Esophagus squamous epithelium (tissue), 5 donors: ENCODE results near the gene PLEKHA6. TPM values are rescaled to one million over a fixed set of nuclear protein-coding genes. Genes with fewer than 3 reads are reported as not detected.

Experiments used
- DNase-seq: peaks from one replicate; lab custom pipeline; 2025; lab: John Stamatoyannopoulos, UW
- H3K27ac ChIP-seq, 4 donors: fragments of 200-600 bp; sonication (generic); one replicate each; pipeline ENCODE4 v1.5.1; 2016 to 2019; ENCODE audit warnings: mild to moderate bottlenecking in 1 of 4
- H3K27me3 ChIP-seq, 4 donors: fragments of 200-600 bp; sonication (generic); 1 replicate in 3 of 4; 2 replicates in 1 of 4; pipeline versions ENCODE4 v1.5.1 to v1.6.0; 2017 to 2021; ENCODE audit warnings: antibody characterized with exemption in 1 of 4
- H3K36me3 ChIP-seq, 3 donors: fragments of 200-600 bp; sonication (generic); one replicate each; pipeline ENCODE4 v1.5.1; 2016 to 2019
- H3K4me1 ChIP-seq, 3 donors: fragments of 200-600 bp; sonication (generic); one replicate each; pipeline ENCODE4 v1.5.1; 2017 to 2019
- H3K4me3 ChIP-seq, 4 donors: fragments of 200-600 bp; sonication (generic); 1 replicate in 3 of 4; 2 replicates in 1 of 4; pipeline ENCODE4 v1.5.1; 2016 to 2019; ENCODE audit warnings: mild to moderate bottlenecking in 2 of 4, moderate library complexity in 1 of 4
- H3K9me3 ChIP-seq, 3 donors: fragments of 200-600 bp; sonication (generic); one replicate each; pipeline ENCODE4 v1.5.1; 2016 to 2019
- POLR2A ChIP-seq, 4 donors: fragments of 450-650 bp; IDR thresholded peaks; one replicate each; pipeline ENCODE4 v1.6.1; 2017; ENCODE audit warnings: antibody characterized with exemption in 4 of 4, mild to moderate bottlenecking in 4 of 4, moderate library complexity in 3 of 4
- WGBS, 2 donors: methylation state at CpG; one replicate each; pipeline ENCODE4 v1.1.5; 2018; 5-methylcytosine and 5-hydroxymethylcytosine counted together
- intact Hi-C: fragments of 100-400 bp; cut with DNase I; formaldehyde crosslinking; loops from one replicate; pipeline ENCODE4 v1.15.0; 2022
- total RNA-seq, 4 donors: library from RNA; depleted of rRNA; stranded (reverse); fragments of >200 nt; gene quantifications; one replicate each; pipeline ENCODE4 v1.1.0, GENCODE V29; 2016
- TF ChIP-seq, protein P1 (sequence below), 6 experiments: fragments of 450-650 bp in 4 of 6; fragments of 200-600 bp in 2 of 6; sonication (generic) in 2 of 6; IDR thresholded peaks; one replicate each; pipeline ENCODE4 v1.5.1; 2016 to 2019; ENCODE audit warnings: antibody characterized with exemption in 6 of 6, mild to moderate bottlenecking in 4 of 6, moderate library complexity in 4 of 6
- donor health status: DM: yes; HTN: yes; CAD: no.

Gene PLEKHA6
- total RNA-seq, 4 donors from 2014 or later: 7.4 to 40.6 (median 18.3) TPM

DNA sequence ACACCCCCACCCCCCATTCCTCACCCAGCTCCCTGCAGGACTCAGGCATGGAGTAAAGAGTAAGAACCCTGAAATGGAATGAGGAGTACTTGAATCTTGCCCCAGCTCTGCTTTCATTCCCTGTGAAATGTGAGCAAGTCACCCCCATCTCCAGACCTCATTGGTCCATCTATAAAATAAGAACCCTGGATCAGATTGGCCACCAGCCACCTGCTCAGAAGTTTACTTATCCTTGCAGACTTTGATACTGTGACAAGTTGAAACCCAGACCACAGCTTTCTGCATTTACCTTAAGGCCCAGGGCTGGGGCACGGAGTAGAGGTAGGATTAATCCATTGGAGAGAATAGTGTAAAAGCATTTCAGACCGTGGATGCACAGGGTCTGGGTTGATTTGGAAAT is 165.6 kb downstream of the PLEKHA6 start:
- Histone ChIP-seq H3K4me3 (no peak overlapping the region), H3K36me3 (no peaks in the 10 kb centered on the region), H3K4me1 (peaks cover 6 to 34% (median 8%) of the 10 kb centered on the region in 3 donors), H3K27me3 (peaks cover 0 to 86% (median 0%) of the 10 kb centered on the region in 4 donors), H3K27ac (no peak overlapping the region), H3K9me3 (no peaks in the 10 kb centered on the region)
- no peak for TF ChIP-seq POLR2A (IDR thresholded peaks at IDR 0.05)
- TF ChIP-seq, protein P1, sequence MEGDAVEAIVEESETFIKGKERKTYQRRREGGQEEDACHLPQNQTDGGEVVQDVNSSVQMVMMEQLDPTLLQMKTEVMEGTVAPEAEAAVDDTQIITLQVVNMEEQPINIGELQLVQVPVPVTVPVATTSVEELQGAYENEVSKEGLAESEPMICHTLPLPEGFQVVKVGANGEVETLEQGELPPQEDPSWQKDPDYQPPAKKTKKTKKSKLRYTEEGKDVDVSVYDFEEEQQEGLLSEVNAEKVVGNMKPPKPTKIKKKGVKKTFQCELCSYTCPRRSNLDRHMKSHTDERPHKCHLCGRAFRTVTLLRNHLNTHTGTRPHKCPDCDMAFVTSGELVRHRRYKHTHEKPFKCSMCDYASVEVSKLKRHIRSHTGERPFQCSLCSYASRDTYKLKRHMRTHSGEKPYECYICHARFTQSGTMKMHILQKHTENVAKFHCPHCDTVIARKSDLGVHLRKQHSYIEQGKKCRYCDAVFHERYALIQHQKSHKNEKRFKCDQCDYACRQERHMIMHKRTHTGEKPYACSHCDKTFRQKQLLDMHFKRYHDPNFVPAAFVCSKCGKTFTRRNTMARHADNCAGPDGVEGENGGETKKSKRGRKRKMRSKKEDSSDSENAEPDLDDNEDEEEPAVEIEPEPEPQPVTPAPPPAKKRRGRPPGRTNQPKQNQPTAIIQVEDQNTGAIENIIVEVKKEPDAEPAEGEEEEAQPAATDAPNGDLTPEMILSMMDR (IDR thresholded peaks at IDR 0.05): no peak
- 34 to 52% methylated on average over 2 of the region's 2 CpGs for WGBS, 2 donors
- intact Hi-C loops: no loop called here
- no peak for DNase-seq

DNA sequence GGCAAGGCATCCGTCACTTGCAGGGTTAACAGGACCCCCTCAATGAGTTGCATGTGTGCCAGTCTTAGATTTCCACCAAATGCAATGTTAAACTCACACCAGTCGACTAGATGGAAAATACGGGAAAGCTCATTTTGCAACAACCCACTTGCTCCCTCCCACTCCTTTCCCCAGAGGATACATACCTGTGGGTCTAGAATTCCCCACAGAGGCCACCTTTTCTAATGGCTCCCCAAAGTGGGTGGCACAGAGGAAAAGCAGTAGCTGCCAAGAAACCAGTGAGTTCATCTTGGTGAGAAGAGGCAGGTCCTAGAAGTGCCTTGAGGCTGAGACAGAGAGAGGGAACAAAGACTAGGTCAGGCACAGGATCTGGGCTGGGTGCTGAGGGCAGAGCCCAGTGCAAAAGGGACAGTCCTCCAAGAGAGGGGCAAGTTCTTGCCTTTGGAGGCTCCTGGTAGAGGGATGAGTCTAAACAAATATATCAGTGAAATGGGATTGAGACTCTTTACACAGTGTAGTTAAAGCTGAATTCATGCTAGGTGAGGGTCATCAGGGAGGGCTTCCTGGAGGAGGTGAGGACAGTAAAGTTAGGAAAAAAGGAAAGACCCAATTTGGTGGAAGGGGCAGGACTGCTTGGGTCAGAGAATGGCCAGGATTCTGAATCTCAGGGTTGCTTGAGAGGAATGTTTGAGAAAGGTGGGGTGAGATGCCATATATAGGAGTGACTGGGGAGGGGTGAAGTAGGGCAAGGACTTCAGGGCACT is 167.0 kb downstream of the PLEKHA6 start:
- Histone ChIP-seq H3K9me3 (no peaks in the 10 kb centered on the region), H3K4me3 (no peak overlapping the region), H3K27me3 (peaks cover 0 to 86% (median 0%) of the 10 kb centered on the region in 4 donors), H3K4me1 (peaks cover 6 to 25% (median 8%) of the 10 kb centered on the region in 3 donors), H3K36me3 (no peaks in the 10 kb centered on the region), H3K27ac (no peak overlapping the region)
- DNase-seq: no peak
- TF ChIP-seq, protein P1 (IDR thresholded peaks at IDR 0.05): no peak
- no peak for TF ChIP-seq POLR2A (IDR thresholded peaks at IDR 0.05)
- intact Hi-C loops: no loop called here
- WGBS, 2 donors: 82 to 100% methylated on average over 1 to 2 of the region's 3 CpGs

DNA sequence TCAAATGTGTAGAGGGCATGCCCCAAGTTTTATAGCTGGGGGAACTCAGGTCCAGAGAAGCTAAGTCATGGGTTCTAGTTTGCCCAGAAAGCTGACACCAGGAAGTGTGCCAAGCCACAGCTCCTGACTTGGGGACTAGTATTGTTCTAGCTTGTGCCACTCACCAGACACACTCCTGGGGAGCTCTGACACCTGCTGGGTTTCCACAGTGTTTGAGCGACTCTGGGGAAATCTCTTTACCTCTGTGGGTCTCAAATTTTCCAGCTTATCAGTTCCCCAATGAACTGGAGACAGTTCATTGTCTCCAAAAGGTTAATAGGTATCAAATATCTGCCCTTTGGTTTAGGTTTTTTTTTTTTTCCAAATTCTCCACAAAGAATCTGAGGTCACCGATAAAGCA is 167.7 kb downstream of the PLEKHA6 start:
- H3K27me3 ChIP-seq: peaks cover 0 to 86% (median 0%) of the 10 kb centered on the region in 4 donors
- intact Hi-C loops: no loop called here
- H3K9me3 ChIP-seq: no peaks in the 10 kb centered on the region
- 86 to 88% methylated on average over 2 of the region's 2 CpGs for WGBS, 2 donors
- no peak for TF ChIP-seq POLR2A (IDR thresholded peaks at IDR 0.05)
- TF ChIP-seq, protein P1 (IDR thresholded peaks at IDR 0.05): no peak
- no peak for DNase-seq
- H3K4me3 ChIP-seq: no peak overlapping the region
- no peaks in the 10 kb centered on the region for H3K36me3 ChIP-seq
- H3K4me1 ChIP-seq: peaks cover 6 to 25% (median 8%) of the 10 kb centered on the region in 3 donors
- H3K27ac ChIP-seq: no peak overlapping the region

DNA sequence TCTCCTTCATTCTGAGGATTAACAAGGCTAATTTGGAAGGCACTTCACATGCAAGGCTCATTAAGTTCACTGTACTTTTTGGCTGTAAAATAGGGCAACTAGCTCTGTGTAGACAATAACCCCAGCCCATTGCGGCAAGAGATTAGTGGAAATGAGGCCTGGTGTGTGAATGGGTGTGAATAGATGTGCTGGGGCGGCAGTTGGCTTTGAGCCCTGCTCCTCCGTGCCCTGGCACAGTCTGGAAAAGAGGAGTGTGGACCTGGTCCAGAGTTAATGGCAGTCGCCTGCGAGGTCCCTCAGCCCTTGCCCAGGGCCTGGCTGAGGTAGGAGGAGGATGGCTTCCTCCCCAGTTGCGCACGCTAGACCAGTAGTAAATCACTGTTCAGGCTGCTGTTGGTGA is 168.3 kb downstream of the PLEKHA6 start:
- H3K27me3 ChIP-seq: peaks cover 0 to 86% (median 0%) of the 10 kb centered on the region in 4 donors
- no peak overlapping the region for H3K4me3 ChIP-seq
- H3K36me3 ChIP-seq: no peaks in the 10 kb centered on the region
- H3K9me3 ChIP-seq: no peaks in the 10 kb centered on the region
- no peak for DNase-seq
- no peak for TF ChIP-seq POLR2A (IDR thresholded peaks at IDR 0.05)
- TF ChIP-seq, protein P1 (IDR thresholded peaks at IDR 0.05): no peak
- 47 to 75% methylated on average over 7 of the region's 7 CpGs for WGBS, 2 donors
- peaks cover 6 to 25% (median 8%) of the 10 kb centered on the region in 3 donors for H3K4me1 ChIP-seq
- intact Hi-C loops: no loop called here
- no peak overlapping the region for H3K27ac ChIP-seq
